Fibroblast of mammary gland (primary cell): Measurements from ENCODE around the gene RIPOR3.
"Not testable (repeated sequence)": the region's sequence is repeated elsewhere in the genome, so short reads cannot be mapped to it uniquely, and the experiment has no call there.

ENCODE experiments used
- DNase-seq: peaks from one replicate; pipeline ENCODE4 v3.0.0-alpha.2; 2010; ENCODE audit warnings: low read depth
- H3K4me3 ChIP-seq: 2 replicates; pipeline ENCODE4 v1.5.1; 2011; ENCODE audit warnings: low read depth, mild to moderate bottlenecking, low read length, moderate library complexity; ENCODE audit not compliant: control insufficient read depth
- CTCF ChIP-seq: conservative IDR thresholded peaks from 2 replicates; pipeline ENCODE4 v1.5.1; 2011; ENCODE audit warnings: low read depth, low read length, inconsistent platforms; ENCODE audit not compliant: control insufficient read depth, insufficient read depth

Gene RIPOR3

GRCh38 chr20:50545126-50545525, 146.2 kb downstream of the RIPOR3 start:
- no peak for TF ChIP-seq CTCF
- no peak for DNase-seq
- no peak overlapping the region for H3K4me3 ChIP-seq

GRCh38 chr20:50543326-50543725, 148.0 kb downstream of the RIPOR3 start:
- no peak overlapping the region for H3K4me3 ChIP-seq
- TF ChIP-seq CTCF, result no peak
- no peak for DNase-seq

GRCh38 chr20:50541606-50542041, 149.7 kb downstream of the RIPOR3 start:
- TF ChIP-seq CTCF, result no peak
- no peak for DNase-seq
- no peak overlapping the region for H3K4me3 ChIP-seq

GRCh38 chr20:50540620-50541605, 150.4 kb downstream of the RIPOR3 start:
- no peak overlapping the region for H3K4me3 ChIP-seq
- no peak for TF ChIP-seq CTCF
- peak; percentile 81 for DNase-seq

- DNase-seq, H3K4me3 ChIP-seq: not testable (repeated sequence)
Measured at GRCh38 chr20:50539798-50540197, 151.5 kb downstream of the RIPOR3 start.

GRCh38 chr20:50538276-50538675, 153.1 kb downstream of the RIPOR3 start:
- TF ChIP-seq CTCF, result no peak
- H3K4me3 ChIP-seq, result no peak overlapping the region
- DNase-seq, result no peak

- no peak for TF ChIP-seq CTCF
- no peak for DNase-seq
- no peak overlapping the region for H3K4me3 ChIP-seq
Measured at GRCh38 chr20:50537546-50538201, 153.7 kb downstream of the RIPOR3 start.
